Measurements from ENCODE around the gene CSRP1. TPM values are rescaled to one million over a fixed set of nuclear protein-coding genes. Genes with fewer than 3 reads are reported as not detected.

The CSRP1 gene
- total and polyA plus RNA-seq, 2 of the 13 experiments (the other 11 are each of a cell fraction or from before 2014, with no cell fraction given): 17.7 to 68.9 TPM

GRCh38 chr1:201468844-201469644 lies 37.9 kb downstream of the CSRP1 start, which contains the start of gene PHLDA3 (continued):
- 0 out of 2 replicates have a peak, but pooled peaks have one; percentile 31 for TF ChIP-seq ZBTB39 (CRISPR knock-in tag; IDR thresholded peaks at IDR 0.05)
- TF ChIP-seq TGIF2 (CRISPR knock-in tag; IDR thresholded peaks at IDR 0.05): no peak; the same call in 1 of the 2 replicates
- peak; percentile 76; the same call in 1 of the 2 replicates for TF ChIP-seq ZNF724P (CRISPR knock-in tag; IDR thresholded peaks at IDR 0.05; ENCODE audit: borderline replicate concordance)
- peak; percentile 92; the same call in 1 of the 2 replicates for TF ChIP-seq TMF1 (CRISPR knock-in tag; IDR thresholded peaks at IDR 0.05; ENCODE audit: low read depth)
- TF ChIP-seq HDAC1 (CRISPR knock-in tag; IDR thresholded peaks at IDR 0.05): peak; percentile 44; the same call in 1 of the 2 replicates
- peak; percentile 23; the same call in 1 of the 2 replicates for TF ChIP-seq MYC (CRISPR knock-in tag; IDR thresholded peaks at IDR 0.05; ENCODE audit: borderline replicate concordance)
- peak; percentile 53; the same call in 1 of the 2 replicates for TF ChIP-seq MIER3 (CRISPR knock-in tag; IDR thresholded peaks at IDR 0.05; ENCODE audit: borderline replicate concordance)
- TF ChIP-seq IRF2 (CRISPR knock-in tag; IDR thresholded peaks at IDR 0.05): no peak
- 0 out of 2 replicates have a peak, but pooled peaks have one; percentile 17 for TF ChIP-seq ISL2 (CRISPR knock-in tag; IDR thresholded peaks at IDR 0.05)
- TF ChIP-seq GMEB2 (CRISPR knock-in tag; IDR thresholded peaks at IDR 0.05; ENCODE audit: low read depth): no peak
- peak; percentile 40 for TF ChIP-seq ZBTB38 (CRISPR knock-in tag; IDR thresholded peaks at IDR 0.05)
- peak; percentile 88; the same call in 1 of the 2 replicates for TF ChIP-seq IRF9 (CRISPR knock-in tag; IDR thresholded peaks at IDR 0.05; ENCODE audit: borderline replicate concordance)
- 0 out of 2 replicates have a peak, but pooled peaks have one; percentile 38 for TF ChIP-seq ZNF138 (CRISPR knock-in tag; IDR thresholded peaks at IDR 0.05; ENCODE audit: low read depth)
- TF ChIP-seq RFX5 (IDR thresholded peaks at IDR 0.05; ENCODE audit: low read depth, low read length): no peak
- TF ChIP-seq ZIK1 (CRISPR knock-in tag; IDR thresholded peaks at IDR 0.05; ENCODE audit: borderline replicate concordance, low read depth): peak; percentile 52; the same call in 1 of the 2 replicates
- TF ChIP-seq TBX2 (CRISPR knock-in tag; IDR thresholded peaks at IDR 0.05; ENCODE audit: borderline replicate concordance): peak; percentile 57
- TF ChIP-seq ZGPAT (CRISPR knock-in tag; IDR thresholded peaks at IDR 0.05): peak; percentile 34; the same call in 1 of the 2 replicates
- peak; percentile 57 for TF ChIP-seq ZNF331 (CRISPR knock-in tag; IDR thresholded peaks at IDR 0.05)
- peak; percentile 35; the same call in 1 of the 2 replicates for TF ChIP-seq ZSCAN25 (CRISPR knock-in tag; IDR thresholded peaks at IDR 0.05)
- no peak for TF ChIP-seq CBX2 (IDR thresholded peaks at IDR 0.05; ENCODE audit: low read depth, low read length)
- TF ChIP-seq CBX2 (CRISPR knock-in tag; IDR thresholded peaks at IDR 0.05; ENCODE audit: low read depth): no peak
- no peak for TF ChIP-seq DBP (CRISPR knock-in tag; IDR thresholded peaks at IDR 0.05; ENCODE audit: not compliant biosample characterization)
